CD4-positive, CD25-positive, alpha-beta regulatory T cell (primary cell): ENCODE data around the gene RRP9. TPM values are rescaled to one million over a fixed set of nuclear protein-coding genes. Genes with fewer than 3 reads are reported as not detected.

ENCODE experiments used
- ATAC-seq, 2 donors: fragments of 150-1000 bp; cut with Tn5 transposase; one replicate each; pipeline ENCODE4 v1.10.0; 2021; ENCODE audit warnings: low read depth in 2 of 2, moderate number of reproducible peaks in 2 of 2, moderate library complexity in 1 of 2
- DNase-seq, 3 donors: peaks; one replicate each; pipeline versions ENCODE4 v3.0.0 to v3.0.0-alpha.2; 2012 to 2022; ENCODE audit warnings: mixed read lengths in 1 of 3
- H3K27ac ChIP-seq: one replicate; pipeline ENCODE4 v1.7.0; 2013; ENCODE audit warnings: mild to moderate bottlenecking, low read length; ENCODE audit not compliant: insufficient read depth, poor library complexity, severe bottlenecking
- H3K27me3 ChIP-seq: one replicate; pipeline ENCODE4 v1.7.0; 2013; ENCODE audit warnings: low read length; ENCODE audit not compliant: control insufficient read depth, insufficient read depth
- H3K36me3 ChIP-seq: one replicate; pipeline ENCODE4 v1.7.0; 2013; ENCODE audit warnings: mild to moderate bottlenecking, low read length, moderate library complexity; ENCODE audit not compliant: control insufficient read depth, insufficient read depth
- H3K4me1 ChIP-seq: 2 replicates; pipeline ENCODE4 v1.7.0; 2013; ENCODE audit warnings: mild to moderate bottlenecking, low read length; ENCODE audit not compliant: insufficient read depth, control insufficient read depth, poor library complexity, severe bottlenecking
- H3K4me3 ChIP-seq: one replicate; pipeline ENCODE4 v1.7.0; 2013; ENCODE audit warnings: low read depth, mild to moderate bottlenecking, low read length, moderate library complexity
- H3K9me3 ChIP-seq, 2 experiments: 1 replicate in 1 of 2; 2 replicates in 1 of 2; pipeline ENCODE4 v1.7.0; 2013; ENCODE audit warnings: low read length in 2 of 2, mild to moderate bottlenecking in 1 of 2, moderate library complexity in 1 of 2; ENCODE audit not compliant: control insufficient read depth in 2 of 2
- H3K27ac Mint-ChIP-seq, 3 donors: one replicate each; pipeline ENCODE4 v1.8.0; 2020 to 2022; ENCODE audit warnings: mild to moderate bottlenecking in 3 of 3, mixed read lengths in 3 of 3, moderate library complexity in 2 of 3
- H3K27me3 Mint-ChIP-seq: one replicate; pipeline ENCODE4 v1.8.0; 2022; ENCODE audit warnings: mild to moderate bottlenecking, mixed read lengths
- H3K36me3 Mint-ChIP-seq: one replicate; pipeline ENCODE4 v1.8.0; 2020; ENCODE audit warnings: mixed read lengths
- H3K4me1 Mint-ChIP-seq, 4 donors: one replicate each; pipeline ENCODE4 v1.8.0; 2020 to 2022; ENCODE audit warnings: mixed read lengths in 4 of 4, mild to moderate bottlenecking in 1 of 4
- H3K4me3 Mint-ChIP-seq, 4 donors: one replicate each; pipeline ENCODE4 v1.8.0; 2020 to 2022; ENCODE audit warnings: mild to moderate bottlenecking in 4 of 4, mixed read lengths in 4 of 4, moderate library complexity in 3 of 4
- H3K9me3 Mint-ChIP-seq, 7 donors: one replicate each; pipeline ENCODE4 v1.8.0; 2020 to 2022; ENCODE audit warnings: mixed read lengths in 7 of 7, mild to moderate bottlenecking in 3 of 7, moderate library complexity in 2 of 7
- polyA plus RNA-seq, 4 donors: library from polyadenylated mRNA; unstranded; fragments of 300-500 nt; fragmentation: Illumina TruSeq; gene quantifications; one replicate each; pipeline ENCODE4 v1.2.3, GENCODE V29; 2021
- total RNA-seq: library from RNA; stranded (reverse); gene quantifications from one replicate; pipeline ENCODE4 v1.2.3, GENCODE V29; 2022

RRP9 gene
- total and polyA plus RNA-seq, 5 donors from 2014 or later = 11.2 to 25.4 (median 22.2) TPM

DNA sequence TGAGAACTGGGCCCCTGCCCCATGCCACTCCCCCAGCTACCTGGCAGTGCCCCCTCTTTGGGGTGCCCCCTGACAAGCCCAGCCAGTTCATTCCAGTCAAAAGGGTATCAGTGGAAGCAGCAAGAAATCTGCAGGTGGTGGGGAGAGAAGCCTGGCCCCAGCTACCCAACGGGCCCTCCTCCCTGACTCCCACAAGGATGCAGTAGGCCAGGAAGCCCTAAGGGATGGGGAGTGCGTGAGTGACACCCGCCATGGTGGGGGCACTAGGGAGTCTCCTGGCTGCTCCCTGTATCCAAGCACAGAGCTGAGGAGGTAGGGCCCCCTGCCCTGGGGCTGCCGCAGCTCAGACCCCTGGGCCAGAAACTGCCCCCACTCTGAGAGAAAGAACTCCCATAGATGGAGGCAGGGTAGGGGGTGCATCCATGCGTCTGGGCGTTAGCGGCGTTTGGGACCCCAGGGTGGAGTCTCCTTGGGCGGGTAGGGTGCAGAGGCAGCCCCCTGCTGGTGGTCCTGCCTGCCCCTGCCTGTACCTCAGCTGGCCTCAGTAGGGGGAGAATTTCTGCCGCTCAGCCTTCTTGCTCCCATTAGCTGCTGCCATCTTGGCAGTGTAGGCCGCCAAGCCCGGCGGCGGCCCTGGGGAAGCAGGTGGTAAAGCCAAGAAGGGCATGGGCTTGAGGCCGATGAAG lies 16.0 kb upstream of the RRP9 start:
- H3K9me3 ChIP-seq = no peaks in the 10 kb centered on the region
- H3K27ac ChIP-seq = no peak overlapping the region
- H3K27ac Mint-ChIP-seq = no peak overlapping the region
- H3K36me3 Mint-ChIP-seq = peaks cover 4% of the 10 kb centered on the region
- ATAC-seq (no peak), DNase-seq (no peak)
- H3K4me3 Mint-ChIP-seq = peak overlapping the region in 1 of 4 donors; percentile 20
- peaks cover 24% of the 10 kb centered on the region for H3K27me3 Mint-ChIP-seq
- H3K4me1 Mint-ChIP-seq = peaks cover 0 to 8% (median 2%) of the 10 kb centered on the region in 4 donors
- no peak overlapping the region for H3K4me3 ChIP-seq
- peaks cover 11% of the 10 kb centered on the region for H3K4me1 ChIP-seq
- H3K36me3 ChIP-seq = no peaks in the 10 kb centered on the region
- peaks cover 11% of the 10 kb centered on the region for H3K27me3 ChIP-seq
- peaks cover 0 to 2% (median 0%) of the 10 kb centered on the region in 7 donors for H3K9me3 Mint-ChIP-seq

DNA sequence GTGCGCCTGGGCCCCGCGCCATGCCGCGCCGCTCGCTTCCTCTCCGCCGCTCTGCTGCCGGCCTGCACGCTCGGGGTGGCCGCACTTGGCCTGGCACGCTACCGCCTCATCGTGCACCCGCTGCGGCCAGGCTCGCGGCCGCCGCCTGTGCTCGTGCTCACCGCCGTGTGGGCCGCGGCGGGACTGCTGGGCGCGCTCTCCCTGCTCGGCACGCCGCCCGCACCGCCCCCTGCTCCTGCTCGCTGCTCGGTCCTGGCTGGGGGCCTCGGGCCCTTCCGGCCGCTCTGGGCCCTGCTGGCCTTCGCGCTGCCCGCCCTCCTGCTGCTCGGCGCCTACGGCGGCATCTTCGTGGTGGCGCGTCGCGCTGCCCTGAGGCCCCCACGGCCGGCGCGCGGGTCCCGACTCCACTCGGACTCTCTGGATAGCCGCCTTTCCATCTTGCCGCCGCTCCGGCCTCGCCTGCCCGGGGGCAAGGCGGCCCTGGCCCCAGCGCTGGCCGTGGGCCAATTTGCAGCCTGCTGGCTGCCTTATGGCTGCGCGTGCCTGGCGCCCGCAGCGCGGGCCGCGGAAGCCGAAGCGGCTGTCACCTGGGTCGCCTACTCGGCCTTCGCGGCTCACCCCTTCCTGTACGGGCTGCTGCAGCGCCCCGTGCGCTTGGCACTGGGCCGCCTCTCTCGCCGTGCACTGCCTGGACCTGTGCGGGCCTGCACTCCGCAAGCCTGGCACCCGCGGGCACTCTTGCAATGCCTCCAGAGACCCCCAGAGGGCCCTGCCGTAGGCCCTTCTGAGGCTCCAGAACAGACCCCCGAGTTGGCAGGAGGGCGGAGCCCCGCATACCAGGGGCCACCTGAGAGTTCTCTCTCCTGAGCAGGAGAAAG lies 14.4 kb upstream of the RRP9 start:
- no peaks in the 10 kb centered on the region for H3K36me3 ChIP-seq
- Mint-ChIP-seq H3K9me3 (peaks cover 0 to 2% (median 0%) of the 10 kb centered on the region in 7 donors), H3K27ac (no peak overlapping the region), H3K4me1 (peaks cover 0 to 8% (median 2%) of the 10 kb centered on the region in 4 donors), H3K36me3 (peaks cover 4% of the 10 kb centered on the region), H3K27me3 (peaks cover 24% of the 10 kb centered on the region), H3K4me3 (peak overlapping the region in 3 of 4 donors; percentile 51 to 69 (median 57))
- H3K27me3 ChIP-seq = peaks cover 11% of the 10 kb centered on the region
- ATAC-seq (peak; percentile 70 to 71), DNase-seq (peak; percentile 26 to 59 (median 28))
- H3K4me1 ChIP-seq = peaks cover 11% of the 10 kb centered on the region
- no peak overlapping the region for H3K4me3 ChIP-seq
- no peak overlapping the region for H3K27ac ChIP-seq
- no peaks in the 10 kb centered on the region for H3K9me3 ChIP-seq

DNA sequence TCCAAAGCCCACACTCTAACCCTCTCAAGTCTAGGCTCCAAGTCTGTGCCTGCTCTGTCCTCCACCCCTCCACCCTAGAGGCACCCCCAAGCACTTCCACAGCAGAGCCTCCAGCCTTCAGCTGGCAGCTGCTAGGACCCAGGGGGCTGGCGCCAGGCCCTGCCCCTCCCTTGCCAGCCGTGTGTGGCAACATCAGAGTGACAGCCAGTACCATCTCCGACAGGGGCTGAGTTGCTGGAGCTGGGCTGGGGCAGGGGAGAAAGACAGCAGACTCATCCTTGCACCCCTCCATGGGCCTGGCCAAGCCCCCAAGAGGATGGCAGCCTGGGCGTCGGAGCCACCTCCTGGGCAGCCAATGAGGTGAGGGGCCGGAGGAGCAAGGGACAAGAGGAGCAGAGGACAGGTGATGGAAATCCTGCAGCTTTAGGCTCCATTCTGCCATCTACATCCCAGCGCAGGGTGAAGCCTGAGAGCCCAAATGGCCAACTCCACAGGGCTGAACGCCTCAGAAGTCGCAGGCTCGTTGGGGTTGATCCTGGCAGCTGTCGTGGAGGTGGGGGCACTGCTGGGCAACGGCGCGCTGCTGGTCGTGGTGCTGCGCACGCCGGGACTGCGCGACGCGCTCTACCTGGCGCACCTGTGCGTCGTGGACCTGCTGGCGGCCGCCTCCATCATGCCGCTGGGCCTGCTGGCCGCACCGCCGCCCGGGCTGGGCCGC lies 13.6 kb upstream of the RRP9 start, which contains the start of gene GPR62:
Gene GPR62 (plus strand): TSS at position 207 of the 718 bp plus-strand sequence. CDS start 272 bp downstream, at position 479.
- no peaks in the 10 kb centered on the region for H3K9me3 ChIP-seq
- no peak within 1 kb of the TSS for H3K4me3 ChIP-seq
- peak within 1 kb of the TSS in 2 of 4 donors; percentile 57 to 69 for H3K4me3 Mint-ChIP-seq
- peaks cover 0 to 2% (median 0%) of the 10 kb centered on the region in 7 donors for H3K9me3 Mint-ChIP-seq
- H3K4me1 ChIP-seq = peaks cover 11% of the 10 kb centered on the region
- peaks cover 4% of the 10 kb centered on the region for H3K36me3 Mint-ChIP-seq
- H3K27ac ChIP-seq = no peak within 1 kb of the TSS
- ATAC-seq (peak in 1 of 2 donors; percentile 2), DNase-seq (no peak)
- no peak within 1 kb of the TSS for H3K27ac Mint-ChIP-seq
- peaks cover 24% of the 10 kb centered on the region for H3K27me3 Mint-ChIP-seq
- no peaks in the 10 kb centered on the region for H3K36me3 ChIP-seq
- H3K4me1 Mint-ChIP-seq = peaks cover 0 to 8% (median 2%) of the 10 kb centered on the region in 4 donors
- peaks cover 11% of the 10 kb centered on the region for H3K27me3 ChIP-seq

DNA sequence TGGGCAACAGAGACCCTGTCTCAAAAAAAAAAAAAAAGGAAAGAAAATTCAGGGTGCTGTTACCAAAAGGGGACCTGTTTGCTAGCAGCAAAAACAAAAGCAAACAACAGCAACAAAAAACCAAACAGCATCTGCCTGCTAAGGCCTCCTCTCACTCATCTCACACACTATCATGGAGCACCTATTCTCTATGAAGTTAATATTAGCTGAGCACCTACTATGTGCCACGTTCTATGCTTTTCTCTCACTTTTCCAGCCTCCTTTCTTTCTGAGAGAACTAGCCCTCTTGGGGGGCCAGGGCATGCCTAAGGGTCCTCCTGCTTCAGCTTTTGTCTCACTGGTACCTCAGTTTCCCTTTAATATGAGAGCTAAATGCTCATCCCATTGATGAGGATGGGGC lies 13.0 kb upstream of the RRP9 start:
- Histone ChIP-seq H3K9me3 (no peaks in the 10 kb centered on the region), H3K4me1 (peaks cover 11% of the 10 kb centered on the region), H3K4me3 (no peak overlapping the region), H3K36me3 (no peaks in the 10 kb centered on the region), H3K27ac (no peak overlapping the region), H3K27me3 (peaks cover 11% of the 10 kb centered on the region)
- ATAC-seq = no peak
- DNase-seq = no peak
- Mint-ChIP-seq H3K4me3 (no peak overlapping the region), H3K27me3 (peaks cover 24% of the 10 kb centered on the region), H3K9me3 (peaks cover 0 to 2% (median 0%) of the 10 kb centered on the region in 7 donors), H3K36me3 (peaks cover 4% of the 10 kb centered on the region), H3K27ac (no peak overlapping the region), H3K4me1 (peaks cover 0 to 8% (median 2%) of the 10 kb centered on the region in 4 donors)

DNA sequence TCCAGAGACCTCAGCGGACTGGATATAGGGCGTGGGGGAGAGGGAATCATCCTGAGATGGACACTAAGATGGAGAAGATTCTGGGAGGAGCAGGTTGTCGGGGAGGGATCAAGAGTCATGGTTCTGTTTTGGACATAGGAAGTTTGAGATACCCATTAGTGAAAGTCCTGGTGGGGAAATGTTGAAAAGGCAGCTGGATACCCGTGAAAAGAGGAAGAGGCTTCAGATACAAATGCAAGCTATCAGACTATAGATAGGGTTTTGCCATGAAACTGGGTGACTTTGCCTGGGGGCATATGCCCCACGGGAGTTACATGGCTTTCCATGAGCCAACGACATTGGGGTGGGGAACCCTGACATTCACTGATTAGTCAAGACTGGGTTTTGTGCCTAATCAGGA lies 12.4 kb upstream of the RRP9 start:
- ATAC-seq (no peak), DNase-seq (no peak)
- no peak overlapping the region for H3K4me3 ChIP-seq
- H3K36me3 Mint-ChIP-seq = peaks cover 4% of the 10 kb centered on the region
- peaks cover 0 to 2% (median 0%) of the 10 kb centered on the region in 7 donors for H3K9me3 Mint-ChIP-seq
- no peaks in the 10 kb centered on the region for H3K36me3 ChIP-seq
- peaks cover 0 to 8% (median 2%) of the 10 kb centered on the region in 4 donors for H3K4me1 Mint-ChIP-seq
- H3K4me1 ChIP-seq = peaks cover 11% of the 10 kb centered on the region
- H3K27ac Mint-ChIP-seq = peak overlapping the region in 1 of 3 donors; percentile 11
- peaks cover 24% of the 10 kb centered on the region for H3K27me3 Mint-ChIP-seq
- H3K27me3 ChIP-seq = peaks cover 11% of the 10 kb centered on the region
- H3K9me3 ChIP-seq = no peaks in the 10 kb centered on the region
- peak overlapping the region in 2 of 4 donors; percentile 24 to 44 for H3K4me3 Mint-ChIP-seq
- H3K27ac ChIP-seq = no peak overlapping the region

DNA sequence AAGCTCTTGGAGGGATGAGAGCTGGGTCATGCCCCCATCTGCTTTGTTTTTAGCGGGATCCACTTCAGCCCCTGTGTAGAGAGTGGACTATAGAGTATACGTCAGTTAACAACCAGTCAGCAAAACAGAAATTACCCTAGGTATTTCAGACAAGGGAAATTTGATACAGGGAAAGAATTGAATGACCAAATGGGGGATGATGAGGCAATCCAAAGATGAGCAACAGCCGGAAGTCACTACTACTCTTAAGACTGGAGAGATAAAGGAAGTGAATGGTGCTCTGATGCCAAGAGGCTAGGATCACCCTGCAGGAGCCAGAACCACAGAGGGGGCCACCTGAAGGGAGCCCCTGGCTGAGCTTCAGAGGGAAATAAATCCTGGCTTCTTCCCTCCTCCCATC lies 11.7 kb upstream of the RRP9 start:
- Mint-ChIP-seq H3K4me3 (peak overlapping the region in 1 of 4 donors; percentile 70), H3K36me3 (peaks cover 5% of the 10 kb centered on the region), H3K27me3 (peaks cover 24% of the 10 kb centered on the region), H3K27ac (no peak overlapping the region), H3K9me3 (peaks cover 0 to 2% (median 0%) of the 10 kb centered on the region in 7 donors), H3K4me1 (peaks cover 0 to 8% (median 2%) of the 10 kb centered on the region in 4 donors)
- Histone ChIP-seq H3K27me3 (peaks cover 11% of the 10 kb centered on the region), H3K4me3 (no peak overlapping the region), H3K27ac (no peak overlapping the region), H3K9me3 (no peaks in the 10 kb centered on the region), H3K36me3 (no peaks in the 10 kb centered on the region), H3K4me1 (peaks cover 11% of the 10 kb centered on the region)
- ATAC-seq (no peak), DNase-seq (no peak)

DNA sequence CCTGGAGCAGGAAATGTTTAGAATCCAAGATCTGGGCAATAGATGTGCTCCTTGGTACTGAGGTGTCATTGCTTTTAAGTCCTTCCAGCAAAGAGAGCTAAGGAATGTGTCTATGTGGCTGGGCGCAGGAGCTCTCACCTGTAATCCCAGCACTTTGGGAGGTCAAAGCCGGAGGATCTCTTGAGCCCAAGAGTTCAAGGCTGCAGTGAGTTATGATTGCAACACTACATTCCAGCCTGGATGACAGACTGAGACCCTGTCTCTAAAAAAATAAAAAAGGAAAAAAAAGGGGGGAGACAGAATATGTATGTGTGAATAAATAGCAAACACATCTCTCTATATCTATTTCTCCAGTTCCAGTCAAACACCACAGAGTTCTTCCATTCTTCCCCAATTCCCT lies 9.2 kb upstream of the RRP9 start:
- Mint-ChIP-seq H3K4me1 (peaks cover 0 to 4% (median 2%) of the 10 kb centered on the region in 4 donors), H3K27me3 (peaks cover 17% of the 10 kb centered on the region), H3K4me3 (no peak overlapping the region), H3K9me3 (peaks cover 0 to 2% (median 0%) of the 10 kb centered on the region in 7 donors), H3K36me3 (peaks cover 7% of the 10 kb centered on the region), H3K27ac (no peak overlapping the region)
- no peaks in the 10 kb centered on the region for H3K9me3 ChIP-seq
- DNase-seq (no peak), ATAC-seq (no peak)
- no peak overlapping the region for H3K27ac ChIP-seq
- no peaks in the 10 kb centered on the region for H3K36me3 ChIP-seq
- H3K27me3 ChIP-seq = peaks cover 11% of the 10 kb centered on the region
- H3K4me3 ChIP-seq = no peak overlapping the region
- peaks cover 2% of the 10 kb centered on the region for H3K4me1 ChIP-seq
